Measurements from ENCODE around the gene COX15.

Gene COX15

GRCh38 chr10:99732033-99732842 lies at the start of gene COX15, which contains the start of gene CUTC:
Gene COX15, minus strand, starts transcription at chr10:99732127. Its CDS starts 78 bp downstream, at chr10:99732049.
Gene CUTC, plus strand, starts transcription at chr10:99732234. Its CDS starts 115 bp downstream, at chr10:99732349.
- DNase-seq (ENCODE audit: low read depth): peak; percentile 90
- peak within 1 kb of the TSS; percentile 86 for H3K4me3 ChIP-seq (ENCODE audit: low read length)
- TF ChIP-seq CTCF (conservative IDR thresholded peaks at IDR 0.05; ENCODE audit: low read depth, low read length): peak; percentile 43

DNA sequence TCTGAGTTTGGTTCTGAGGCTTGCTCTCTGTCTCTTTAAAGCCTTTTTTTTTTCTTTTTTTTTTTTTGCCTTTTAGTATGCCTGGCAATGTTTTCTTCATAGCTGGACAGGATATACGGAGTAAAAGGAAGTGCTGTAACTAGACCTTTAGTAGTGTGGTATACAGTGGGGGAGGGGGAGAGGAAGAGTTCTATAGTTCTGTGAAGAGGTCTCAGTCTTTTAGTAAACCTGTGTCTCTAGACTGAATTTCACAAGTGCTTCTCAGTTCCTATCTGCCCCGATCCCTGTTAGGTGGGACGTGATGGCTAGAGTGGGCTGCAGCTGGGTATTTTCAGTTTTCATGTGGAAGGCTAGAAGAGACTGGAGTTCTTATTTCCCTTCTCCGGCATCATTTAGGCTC lies 47.4 kb upstream of the COX15 start:
- DNase-seq (ENCODE audit: low read depth): no peak
- no peak overlapping the region for H3K4me3 ChIP-seq (ENCODE audit: low read length)
- TF ChIP-seq CTCF (conservative IDR thresholded peaks at IDR 0.05; ENCODE audit: low read depth, low read length): no peak

DNA sequence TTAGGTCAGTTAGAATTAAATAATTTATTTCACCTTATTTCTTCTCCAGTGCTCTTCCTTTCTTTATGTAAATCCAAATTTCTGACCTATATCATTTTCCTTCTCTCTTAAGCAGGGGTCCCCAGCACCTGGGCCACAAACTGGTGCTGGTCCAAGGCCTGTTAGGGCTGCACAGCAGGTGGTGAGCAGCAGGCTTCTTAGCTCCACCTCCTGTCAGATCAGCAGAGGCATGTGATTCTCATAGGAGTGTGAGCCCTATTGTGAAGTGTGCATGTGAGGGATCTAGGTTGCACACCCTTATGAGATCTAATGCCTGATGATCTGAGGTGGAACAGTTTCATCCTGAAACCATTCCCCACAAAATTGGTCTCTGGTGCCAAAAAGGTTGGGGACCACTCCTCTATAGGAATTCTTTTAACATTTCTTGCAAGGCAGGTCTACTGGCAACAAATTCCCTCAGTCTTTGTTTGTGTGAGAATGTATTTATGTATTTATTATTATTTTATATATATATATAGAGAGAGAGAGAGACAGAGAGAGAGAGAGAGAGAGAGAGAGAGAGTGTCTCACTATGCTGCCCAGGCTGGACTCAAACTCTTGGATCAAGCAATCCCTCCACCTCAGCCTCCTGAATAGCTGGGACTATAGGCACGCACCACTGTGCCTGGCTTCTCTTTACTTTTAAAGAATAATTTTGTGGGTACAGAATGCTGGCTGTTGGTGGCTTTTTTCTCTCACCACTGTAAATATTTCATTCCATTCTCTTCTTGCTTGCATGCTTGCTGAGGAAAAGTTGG lies 46.2 kb upstream of the COX15 start:
- no peak for TF ChIP-seq CTCF (conservative IDR thresholded peaks at IDR 0.05; ENCODE audit: low read depth, low read length)
- H3K4me3 ChIP-seq (ENCODE audit: low read length): no peak overlapping the region
- DNase-seq (ENCODE audit: low read depth): no peak

GRCh38 chr10:99775850-99776249 lies 43.9 kb upstream of the COX15 start:
- no peak for TF ChIP-seq CTCF (conservative IDR thresholded peaks at IDR 0.05; ENCODE audit: low read depth, low read length)
- peak; percentile 63 for DNase-seq (ENCODE audit: low read depth)
- no peak overlapping the region for H3K4me3 ChIP-seq (ENCODE audit: low read length)

GRCh38 chr10:99770408-99771045 lies 38.6 kb upstream of the COX15 start:
- H3K4me3 ChIP-seq (ENCODE audit: low read length): no peak overlapping the region
- no peak for DNase-seq (ENCODE audit: low read depth)
- no peak for TF ChIP-seq CTCF (conservative IDR thresholded peaks at IDR 0.05; ENCODE audit: low read depth, low read length)

DNA sequence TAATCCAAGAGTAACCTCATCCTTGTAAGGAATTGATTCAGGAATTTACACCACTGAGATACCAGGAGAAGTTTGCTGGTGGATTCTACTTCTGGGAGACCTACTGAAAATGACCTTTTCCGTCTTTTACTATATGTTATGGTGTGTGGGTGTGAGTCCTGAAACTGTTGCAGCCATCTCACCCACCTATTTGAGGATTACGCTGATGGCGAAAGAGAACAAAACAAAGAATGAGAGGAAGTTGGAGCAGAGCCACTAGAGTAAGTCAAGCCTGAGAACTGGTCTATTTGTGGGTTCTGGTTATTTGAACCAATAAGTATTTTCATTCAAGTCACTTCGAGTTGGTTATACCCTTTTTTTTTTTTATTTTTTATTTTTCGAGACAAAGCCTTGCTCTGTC lies 37.8 kb upstream of the COX15 start:
- TF ChIP-seq CTCF (conservative IDR thresholded peaks at IDR 0.05; ENCODE audit: low read depth, low read length): no peak
- DNase-seq (ENCODE audit: low read depth): no peak
- no peak overlapping the region for H3K4me3 ChIP-seq (ENCODE audit: low read length)

Data from retinal pigment epithelial cell (primary cell).